Measurements from ENCODE around the gene ZBTB25. TPM values are rescaled to one million over a fixed set of nuclear protein-coding genes. Genes with fewer than 3 reads are reported as not detected.

ZBTB25 gene
- polyA plus RNA-seq, 3 donors: 3.2 to 8.7 (median 3.9) TPM

DNA sequence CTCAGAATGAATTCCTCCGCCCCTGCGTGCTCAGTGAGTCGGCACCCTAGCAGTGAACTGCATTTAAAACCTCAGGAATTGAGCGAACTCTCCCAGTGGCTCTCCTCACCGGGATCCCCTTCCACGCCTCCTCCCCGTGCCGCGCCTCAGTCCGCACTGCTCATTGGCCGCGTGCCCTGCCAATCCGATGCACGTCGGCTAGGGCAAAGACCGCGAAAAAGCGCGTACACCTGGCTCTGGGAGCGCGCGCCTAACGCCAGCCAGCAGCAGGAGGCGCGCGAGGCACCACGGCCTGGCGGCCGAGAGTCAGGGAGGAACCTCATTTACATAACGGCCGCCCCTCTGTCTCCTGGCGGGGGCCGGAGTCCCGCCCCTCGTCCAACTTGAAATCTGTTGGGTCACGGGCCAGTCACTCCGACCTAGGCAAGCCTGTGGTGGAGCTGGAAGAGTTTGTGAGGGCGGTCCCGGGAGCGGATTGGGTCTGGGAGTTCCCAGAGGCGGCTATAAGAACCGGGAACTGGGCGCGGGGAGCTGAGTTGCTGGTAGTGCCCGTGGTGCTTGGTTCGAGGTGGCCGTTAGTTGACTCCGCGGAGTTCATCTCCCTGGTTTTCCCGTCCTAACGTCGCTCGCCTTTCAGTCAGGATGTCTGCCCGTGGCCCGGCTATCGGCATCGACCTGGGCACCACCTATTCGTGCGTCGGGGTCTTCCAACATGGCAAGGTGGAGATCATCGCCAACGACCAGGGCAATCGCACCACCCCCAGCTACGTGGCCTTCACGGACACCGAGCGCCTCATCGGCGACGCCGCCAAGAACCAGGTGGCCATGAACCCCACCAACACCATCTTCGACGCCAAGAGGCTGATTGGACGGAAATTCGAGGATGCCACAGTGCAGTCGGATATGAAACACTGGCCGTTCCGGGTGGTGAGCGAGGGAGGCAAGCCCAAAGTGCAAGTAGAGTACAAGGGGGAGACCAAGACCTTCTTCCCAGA lies 36.9 kb upstream of the ZBTB25 start, which contains the start of gene HSPA2:
TSS of gene HSPA2 (plus strand) at position 534 of the 995 bp plus-strand sequence. CDS start at position 643, 109 bp downstream.
- peak; percentile 97 to 98 (median 97) for DNase-seq
- peak within 1 kb of the TSS; percentile 97 to 99 for H3K4me3 Mint-ChIP-seq
- Histone ChIP-seq H3K27me3 (ENCODE audit: control insufficient read depth in 2 of 2, insufficient read depth in 2 of 2, low read length in 2 of 2) (peaks cover 41 to 55% of the 10 kb centered on the region in 2 donors), H2AFZ (ENCODE audit: insufficient read depth, low read depth, low read length, poor library complexity, severe bottlenecking) (peak within 1 kb of the TSS; percentile 83), H3K27ac (ENCODE audit: low read depth in 1 of 2, low read length in 2 of 2) (no peak within 1 kb of the TSS), H3K9ac (ENCODE audit: insufficient read depth, low read length, poor library complexity, severe bottlenecking) (peak within 1 kb of the TSS; percentile 24), H3K9me3 (replicated peaks in 1 of 2; ENCODE audit: control insufficient read depth in 1 of 2, insufficient read depth in 1 of 2, low read length in 2 of 2) (peaks cover 17 to 24% of the 10 kb centered on the region in 2 donors), H3K79me2 (ENCODE audit: insufficient read depth, low read length) (no peaks in the 10 kb centered on the region), H3K4me1 (ENCODE audit: control insufficient read depth in 1 of 2, insufficient read depth in 2 of 2, low read length in 2 of 2) (peaks cover 27 to 33% of the 10 kb centered on the region in 2 donors), H3K4me3 (replicated peaks in 1 of 3; ENCODE audit: low read depth in 2 of 3, low read length in 3 of 3) (peak within 1 kb of the TSS; percentile 42 to 86 (median 67)), H3K4me2 (replicated peaks; ENCODE audit: extremely low read depth, low read length, poor library complexity, severe bottlenecking) (peak within 1 kb of the TSS; percentile 92), H4K20me1 (ENCODE audit: insufficient read depth, low read length) (no peaks in the 10 kb centered on the region), H3K36me3 (replicated peaks in 1 of 2; ENCODE audit: control insufficient read depth in 1 of 2, insufficient read depth in 2 of 2, low read length in 2 of 2) (no peaks in the 10 kb centered on the region)
- H3K4me1 Mint-ChIP-seq: peaks cover 35% of the 10 kb centered on the region
- H3K27ac Mint-ChIP-seq: peak within 1 kb of the TSS; percentile 67 to 93 (median 80)
- TF ChIP-seq, protein P1, sequence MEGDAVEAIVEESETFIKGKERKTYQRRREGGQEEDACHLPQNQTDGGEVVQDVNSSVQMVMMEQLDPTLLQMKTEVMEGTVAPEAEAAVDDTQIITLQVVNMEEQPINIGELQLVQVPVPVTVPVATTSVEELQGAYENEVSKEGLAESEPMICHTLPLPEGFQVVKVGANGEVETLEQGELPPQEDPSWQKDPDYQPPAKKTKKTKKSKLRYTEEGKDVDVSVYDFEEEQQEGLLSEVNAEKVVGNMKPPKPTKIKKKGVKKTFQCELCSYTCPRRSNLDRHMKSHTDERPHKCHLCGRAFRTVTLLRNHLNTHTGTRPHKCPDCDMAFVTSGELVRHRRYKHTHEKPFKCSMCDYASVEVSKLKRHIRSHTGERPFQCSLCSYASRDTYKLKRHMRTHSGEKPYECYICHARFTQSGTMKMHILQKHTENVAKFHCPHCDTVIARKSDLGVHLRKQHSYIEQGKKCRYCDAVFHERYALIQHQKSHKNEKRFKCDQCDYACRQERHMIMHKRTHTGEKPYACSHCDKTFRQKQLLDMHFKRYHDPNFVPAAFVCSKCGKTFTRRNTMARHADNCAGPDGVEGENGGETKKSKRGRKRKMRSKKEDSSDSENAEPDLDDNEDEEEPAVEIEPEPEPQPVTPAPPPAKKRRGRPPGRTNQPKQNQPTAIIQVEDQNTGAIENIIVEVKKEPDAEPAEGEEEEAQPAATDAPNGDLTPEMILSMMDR (IDR thresholded peaks at IDR 0.05): peak; percentile 69
- H3K36me3 Mint-ChIP-seq: peaks cover 16 to 18% of the 10 kb centered on the region in 2 donors
- peaks cover 20 to 39% (median 25%) of the 10 kb centered on the region in 7 donors for H3K9me3 Mint-ChIP-seq
- peaks cover 51 to 71% (median 57%) of the 10 kb centered on the region in 3 donors for H3K27me3 Mint-ChIP-seq (ENCODE audit: low read depth in 3 of 3)
- WGBS (ENCODE audit: insufficient coverage): 5% methylated on average over 78 of the region's 79 CpGs
- intact Hi-C loops (cut with micrococcal nuclease): loop anchor here (5.0 to 10.0 kb wide), 3 partner anchors 33 to 444 kb away; partner anchors contain the start of gene FNTB (in 1 of the 2)

DNA sequence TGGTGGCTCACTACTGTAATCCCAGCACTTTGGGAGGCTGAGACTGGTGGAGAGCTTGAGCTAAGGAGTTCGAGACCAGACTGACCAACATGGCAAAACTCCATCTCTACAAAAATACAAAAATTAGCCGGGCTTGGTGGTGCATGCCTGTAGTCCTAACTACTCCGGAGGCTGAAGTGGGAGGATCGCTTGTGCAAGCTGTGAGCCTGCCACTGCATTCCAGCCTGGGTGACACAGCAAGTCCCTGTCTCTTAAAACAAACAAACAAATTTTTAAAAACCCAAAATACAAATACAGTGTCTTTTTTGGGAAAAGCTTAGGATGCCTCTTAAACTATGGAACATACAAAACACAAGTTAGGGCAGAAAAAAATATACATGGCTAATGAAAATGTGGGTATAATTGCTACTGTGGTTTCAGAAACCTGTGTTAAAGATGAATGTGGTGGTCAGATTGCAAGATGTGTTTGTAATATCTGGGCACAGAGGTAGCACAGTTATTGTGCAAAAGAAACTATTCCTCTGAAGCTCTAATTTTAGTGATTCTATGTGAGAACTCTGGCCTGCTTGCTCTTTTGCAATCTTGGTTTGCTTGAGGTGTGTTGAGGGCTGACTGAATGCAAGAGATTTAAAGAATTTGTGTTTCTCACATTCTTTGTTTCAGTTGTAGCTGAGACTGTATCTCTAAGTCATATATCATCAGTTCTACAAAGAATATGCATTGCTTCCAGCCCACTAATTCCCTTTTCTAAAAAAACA lies 33.0 kb upstream of the ZBTB25 start:
- peaks cover 10% of the 10 kb centered on the region in 2 donors for H3K9me3 ChIP-seq (replicated peaks in 1 of 2; ENCODE audit: control insufficient read depth in 1 of 2, insufficient read depth in 1 of 2, low read length in 2 of 2)
- peaks cover 10 to 20% of the 10 kb centered on the region in 2 donors for H3K27me3 ChIP-seq (ENCODE audit: control insufficient read depth in 2 of 2, insufficient read depth in 2 of 2, low read length in 2 of 2)
- H3K36me3 ChIP-seq (replicated peaks in 1 of 2; ENCODE audit: control insufficient read depth in 1 of 2, insufficient read depth in 2 of 2, low read length in 2 of 2): no peaks in the 10 kb centered on the region
- H3K79me2 ChIP-seq (ENCODE audit: insufficient read depth, low read length): no peaks in the 10 kb centered on the region
- H4K20me1 ChIP-seq (ENCODE audit: insufficient read depth, low read length): no peaks in the 10 kb centered on the region
- DNase-seq: no peak
- H3K4me1 Mint-ChIP-seq: peaks cover 23% of the 10 kb centered on the region
- intact Hi-C loops (cut with micrococcal nuclease): no loop called here
- peaks cover 9 to 12% of the 10 kb centered on the region in 2 donors for H3K36me3 Mint-ChIP-seq
- H2AFZ ChIP-seq (ENCODE audit: insufficient read depth, low read depth, low read length, poor library complexity, severe bottlenecking): no peak overlapping the region
- H3K4me3 Mint-ChIP-seq: no peak overlapping the region
- H3K4me3 ChIP-seq (replicated peaks in 1 of 3; ENCODE audit: low read depth in 2 of 3, low read length in 3 of 3): no peak overlapping the region
- no peak overlapping the region for H3K27ac Mint-ChIP-seq
- peaks cover 19 to 24% of the 10 kb centered on the region in 2 donors for H3K4me1 ChIP-seq (ENCODE audit: control insufficient read depth in 1 of 2, insufficient read depth in 2 of 2, low read length in 2 of 2)
- 97% methylated on average over 4 of the region's 4 CpGs for WGBS (ENCODE audit: insufficient coverage)
- H3K4me2 ChIP-seq (replicated peaks; ENCODE audit: extremely low read depth, low read length, poor library complexity, severe bottlenecking): no peak overlapping the region
- H3K27me3 Mint-ChIP-seq (ENCODE audit: low read depth in 3 of 3): peaks cover 25 to 34% (median 30%) of the 10 kb centered on the region in 3 donors
- H3K9ac ChIP-seq (ENCODE audit: insufficient read depth, low read length, poor library complexity, severe bottlenecking): no peak overlapping the region
- no peak overlapping the region for H3K27ac ChIP-seq (ENCODE audit: low read depth in 1 of 2, low read length in 2 of 2)
- TF ChIP-seq, protein P1 (IDR thresholded peaks at IDR 0.05): no peak
- H3K9me3 Mint-ChIP-seq: peaks cover 15 to 25% (median 20%) of the 10 kb centered on the region in 7 donors

Data from CD14-positive monocyte (primary cell).